Activated T-helper 1 cell treated with anti-CD3 and anti-CD28 coated beads, Interleukin-12 subunit alpha, Interleukin-12 subunit beta, Interleukin-2, Interleukin-4 antibody, amounts not matched to agents 30 ng/mL and 10 ng/mL and 1 ng/mL, durations not matched to agents 14 hours and 24 hours and 36 hours (primary cell): ENCODE results near the gene MSH2. TPM values are rescaled to one million over a fixed set of nuclear protein-coding genes. Genes with fewer than 3 reads are reported as not detected.
"Not testable (repeated sequence)": the region's sequence is repeated elsewhere in the genome, so short reads cannot be mapped to it uniquely, and the experiment has no call there.

Experiments used
- DNase-seq: peaks from one replicate; pipeline ENCODE4 v3.0.0; 2021; ENCODE audit warnings: low spot score
- H3K27ac Mint-ChIP-seq: one replicate; pipeline ENCODE4 v1.8.0; 2021; ENCODE audit warnings: mild to moderate bottlenecking, mixed read lengths
- H3K27me3 Mint-ChIP-seq: one replicate; pipeline ENCODE4 v1.8.0; 2022; ENCODE audit warnings: mild to moderate bottlenecking, moderate library complexity, mixed read lengths; ENCODE audit not compliant: insufficient read depth
- H3K36me3 Mint-ChIP-seq: one replicate; pipeline ENCODE4 v1.8.0; 2021; ENCODE audit warnings: low read depth, mixed read lengths
- H3K4me1 Mint-ChIP-seq: one replicate; pipeline ENCODE4 v1.8.0; 2021; ENCODE audit warnings: low read depth, mixed read lengths
- H3K4me3 Mint-ChIP-seq: one replicate; pipeline ENCODE4 v1.8.0; 2021; ENCODE audit warnings: mild to moderate bottlenecking, moderate library complexity, mixed read lengths
- H3K9me3 Mint-ChIP-seq: one replicate; pipeline ENCODE4 v1.8.0; 2021; ENCODE audit warnings: mixed read lengths
- intact Hi-C: fragments of 100-400 bp; cut with micrococcal nuclease; formaldehyde crosslinking; loops from one replicate; pipeline ENCODE4 v1.15.1; 2024
- total RNA-seq: library from RNA; stranded (reverse); gene quantifications from 2 replicates; pipeline ENCODE4 v1.2.3, GENCODE V29; 2022

MSH2 gene
- total RNA-seq, 1 donor from 2014 or later, result 73.3 TPM

DNA sequence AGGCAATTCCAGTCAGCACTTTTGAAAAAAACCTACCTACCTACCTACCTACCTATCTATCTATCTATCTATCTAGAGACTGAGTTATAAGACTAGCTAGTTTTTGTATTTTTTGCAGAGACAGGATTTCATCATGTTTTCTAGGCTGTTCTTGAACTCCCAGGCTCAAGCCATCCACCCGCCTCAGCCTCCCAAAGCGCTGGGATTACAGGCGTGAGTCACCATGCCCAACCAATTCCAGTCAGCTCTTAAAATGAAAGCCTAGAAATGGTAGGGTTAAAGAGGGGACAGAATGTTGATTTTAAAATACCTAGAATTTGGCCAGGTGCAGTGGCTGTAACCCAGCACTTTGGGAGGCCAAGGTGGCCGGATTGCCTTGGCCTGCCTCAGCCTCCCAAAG is 19.1 kb downstream of the MSH2 start:
- intact Hi-C loops, result no loop called here
- DNase-seq, result no peak
- Mint-ChIP-seq H3K4me1 (no peaks in the 10 kb centered on the region), H3K36me3 (peaks cover 20% of the 10 kb centered on the region), H3K27me3 (no peaks in the 10 kb centered on the region), H3K4me3 (no peak overlapping the region), H3K9me3 (no peaks in the 10 kb centered on the region), H3K27ac (no peak overlapping the region)

DNA sequence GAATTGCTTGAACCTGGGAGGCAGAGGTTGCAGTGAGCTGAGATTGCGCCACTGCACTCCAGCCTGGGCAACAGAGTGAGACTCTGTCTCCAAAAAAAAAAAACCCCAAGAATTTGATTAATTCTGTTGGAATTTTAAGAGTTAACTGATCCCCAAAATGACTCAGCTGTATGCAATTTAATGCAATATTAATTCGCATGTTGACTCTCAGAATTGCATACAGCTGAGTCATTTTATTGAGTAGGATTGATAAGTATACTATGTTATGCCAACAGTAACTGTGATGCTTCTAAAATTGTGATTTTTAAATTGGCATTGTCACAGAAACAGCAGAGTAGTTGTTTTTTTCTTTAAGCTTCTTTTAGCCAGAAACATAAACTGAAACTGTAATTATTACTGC is 19.6 kb downstream of the MSH2 start:
- Mint-ChIP-seq H3K9me3 (no peaks in the 10 kb centered on the region), H3K27me3 (no peaks in the 10 kb centered on the region), H3K4me1 (no peaks in the 10 kb centered on the region), H3K4me3 (no peak overlapping the region), H3K36me3 (peaks cover 19% of the 10 kb centered on the region), H3K27ac (no peak overlapping the region)
- DNase-seq, result no peak
- intact Hi-C loops, result no loop called here

DNA sequence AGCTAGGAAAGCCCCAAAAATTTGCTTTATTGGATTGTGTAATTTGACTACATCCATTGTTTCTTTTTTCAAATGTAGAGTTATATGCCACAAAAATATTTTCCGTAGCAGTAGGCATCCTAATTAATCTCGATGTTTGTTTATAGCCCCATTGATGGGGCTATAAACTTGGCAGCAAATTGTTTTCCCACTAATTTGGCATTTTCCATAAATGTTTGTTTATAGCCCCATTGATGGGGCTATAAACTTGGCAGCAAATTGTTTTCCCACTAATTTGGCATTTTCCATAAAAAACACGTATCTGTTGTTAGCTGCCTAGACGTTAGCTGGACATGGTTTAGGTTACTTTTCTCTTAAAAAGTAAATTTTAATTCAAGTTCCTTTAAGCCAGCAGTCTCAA is 23.8 kb downstream of the MSH2 start:
- intact Hi-C loops, result no loop called here
- Mint-ChIP-seq H3K36me3 (peaks cover 9% of the 10 kb centered on the region), H3K9me3 (no peaks in the 10 kb centered on the region), H3K4me3 (no peak overlapping the region), H3K27me3 (no peaks in the 10 kb centered on the region), H3K27ac (no peak overlapping the region), H3K4me1 (no peaks in the 10 kb centered on the region)
- no peak for DNase-seq

DNA sequence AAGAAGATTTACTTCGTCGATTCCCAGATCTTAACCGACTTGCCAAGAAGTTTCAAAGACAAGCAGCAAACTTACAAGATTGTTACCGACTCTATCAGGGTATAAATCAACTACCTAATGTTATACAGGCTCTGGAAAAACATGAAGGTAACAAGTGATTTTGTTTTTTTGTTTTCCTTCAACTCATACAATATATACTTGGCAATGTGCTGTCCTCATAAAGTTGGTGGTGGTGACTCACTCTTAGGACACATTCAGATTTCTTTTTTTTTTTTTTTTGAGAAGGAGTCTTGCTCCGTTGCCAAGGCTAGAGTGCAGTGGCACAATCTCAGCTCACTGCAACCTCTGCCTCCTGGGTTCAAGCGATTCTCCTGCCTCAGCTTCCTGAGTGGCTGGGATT is 26.8 kb downstream of the MSH2 start:
- DNase-seq, result no peak
- Mint-ChIP-seq H3K27me3 (no peaks in the 10 kb centered on the region), H3K9me3 (no peaks in the 10 kb centered on the region), H3K4me1 (no peaks in the 10 kb centered on the region), H3K36me3 (peaks cover 11% of the 10 kb centered on the region), H3K27ac (no peak overlapping the region), H3K4me3 (no peak overlapping the region)
- intact Hi-C loops, result no loop called here

DNA sequence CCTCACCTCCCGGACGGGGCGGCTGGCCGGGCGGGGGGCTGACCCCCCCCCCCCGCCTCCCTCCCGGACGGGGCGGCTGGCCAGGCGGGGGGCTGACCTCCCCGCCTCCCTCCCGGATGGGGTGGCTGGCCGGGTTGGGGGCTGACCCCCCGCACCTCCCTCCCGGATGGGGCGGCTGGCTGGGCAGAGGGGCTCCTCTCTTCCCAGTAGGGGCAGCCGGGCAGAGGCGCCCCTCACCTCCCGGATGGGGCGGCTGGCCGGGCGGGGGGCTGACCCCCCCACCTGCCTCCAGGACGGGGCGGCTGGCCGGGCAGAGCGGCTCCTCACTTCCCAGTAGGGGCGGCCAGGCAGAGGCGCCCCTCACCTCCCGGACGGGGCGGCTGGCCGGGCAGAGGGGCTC is 30.1 kb downstream of the MSH2 start:
- DNase-seq, H3K27me3 Mint-ChIP-seq, H3K4me1 Mint-ChIP-seq, H3K9me3 Mint-ChIP-seq, H3K27ac Mint-ChIP-seq, H3K4me3 Mint-ChIP-seq, intact Hi-C loops: not testable (repeated sequence)
- H3K36me3 Mint-ChIP-seq, result peaks cover 12% of the 10 kb centered on the region

DNA sequence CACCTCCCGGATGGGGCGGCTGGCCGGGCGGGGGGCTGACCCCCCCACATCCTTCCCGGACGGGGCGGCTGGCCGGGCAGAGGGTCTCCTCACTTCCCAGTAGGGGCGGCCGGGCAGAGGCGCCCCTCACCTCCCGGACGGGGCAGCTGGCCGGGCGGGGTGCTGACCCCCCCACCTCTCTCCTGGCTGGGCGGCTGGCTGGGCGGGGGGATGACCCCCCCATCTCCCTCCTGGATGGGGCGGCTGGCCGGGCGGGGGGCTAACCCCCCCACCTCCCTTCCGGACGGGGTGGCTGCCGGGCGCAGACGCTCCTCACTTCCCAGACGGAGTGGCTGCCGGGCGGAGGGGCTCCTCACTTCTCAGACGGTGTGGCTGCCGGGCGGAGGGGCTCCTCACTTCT is 30.5 kb downstream of the MSH2 start:
- H3K4me3 Mint-ChIP-seq, intact Hi-C loops, H3K4me1 Mint-ChIP-seq, H3K27ac Mint-ChIP-seq, H3K27me3 Mint-ChIP-seq, H3K9me3 Mint-ChIP-seq, DNase-seq: not testable (repeated sequence)
- peaks cover 12% of the 10 kb centered on the region for H3K36me3 Mint-ChIP-seq

DNA sequence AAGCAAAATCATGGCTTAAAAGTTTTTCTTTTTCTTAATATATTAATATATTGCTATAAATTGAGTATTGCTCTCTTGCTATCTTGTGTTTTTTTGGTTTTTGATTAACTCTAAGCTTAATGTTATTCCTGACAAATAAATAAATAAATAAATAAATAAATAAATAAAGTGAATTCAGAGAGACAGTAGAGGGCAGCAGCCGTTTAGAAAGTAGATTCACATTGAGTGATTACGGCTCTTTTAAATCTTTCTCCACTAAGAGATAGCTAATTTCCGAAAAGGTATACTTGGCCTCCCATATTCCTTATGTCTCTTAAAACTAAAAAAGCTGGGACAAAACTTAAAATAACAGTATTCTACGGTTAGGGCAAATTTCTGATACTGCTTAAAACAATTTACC is 34.3 kb downstream of the MSH2 start:
- DNase-seq, result no peak
- peaks cover 8% of the 10 kb centered on the region for H3K36me3 Mint-ChIP-seq
- no peak overlapping the region for H3K27ac Mint-ChIP-seq
- H3K27me3 Mint-ChIP-seq, result no peaks in the 10 kb centered on the region
- no peaks in the 10 kb centered on the region for H3K4me1 Mint-ChIP-seq
- no peaks in the 10 kb centered on the region for H3K9me3 Mint-ChIP-seq
- H3K4me3 Mint-ChIP-seq, result no peak overlapping the region
- intact Hi-C loops, result loop anchor here (5.0 kb wide), 1 partner anchor 330 kb away; no protein-coding TSS in a partner anchor

DNA sequence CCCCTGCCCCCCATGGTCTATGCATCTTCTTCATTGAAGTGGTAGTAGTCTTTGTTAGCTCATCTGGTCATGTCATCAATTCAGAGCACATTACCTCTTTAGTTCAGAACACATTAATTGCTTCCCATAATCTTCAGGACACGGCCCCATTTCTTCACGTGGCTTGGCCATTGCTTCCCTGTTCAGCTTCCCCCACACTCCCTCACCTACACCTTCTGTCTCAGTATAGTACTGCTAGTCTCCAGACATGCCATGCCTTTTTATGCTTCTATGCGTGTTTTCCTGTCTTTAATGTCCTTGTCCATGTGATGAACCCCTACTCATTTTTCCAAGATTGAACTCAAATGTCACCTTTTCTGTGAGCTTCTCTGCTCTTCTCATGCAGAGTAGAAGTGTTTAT is 35.1 kb downstream of the MSH2 start:
- H3K4me3 Mint-ChIP-seq, result no peak overlapping the region
- H3K27ac Mint-ChIP-seq, result no peak overlapping the region
- no peaks in the 10 kb centered on the region for H3K9me3 Mint-ChIP-seq
- peaks cover 6% of the 10 kb centered on the region for H3K36me3 Mint-ChIP-seq
- no peak for DNase-seq
- intact Hi-C loops, result loop anchor here (5.0 kb wide), 1 partner anchor 329 kb away; no protein-coding TSS in a partner anchor
- H3K4me1 Mint-ChIP-seq, result no peaks in the 10 kb centered on the region
- no peaks in the 10 kb centered on the region for H3K27me3 Mint-ChIP-seq

DNA sequence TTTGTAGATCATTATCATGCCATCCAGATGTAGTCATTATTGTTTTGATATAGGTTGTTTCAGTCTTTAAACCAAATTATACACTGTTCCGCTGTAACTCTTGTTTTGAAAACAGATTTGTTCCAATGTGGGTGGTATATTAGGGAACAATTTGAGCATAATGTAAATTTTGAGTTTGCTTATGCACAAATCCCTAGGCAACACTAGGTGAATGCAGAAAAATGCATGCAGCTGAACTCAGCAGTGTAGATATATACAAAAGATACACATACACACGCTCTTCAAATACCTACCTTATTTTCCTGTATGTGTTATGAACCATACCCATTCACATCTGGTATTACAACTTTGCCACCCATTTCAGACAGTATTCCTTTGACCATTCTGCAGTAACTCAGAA is 35.8 kb downstream of the MSH2 start:
- intact Hi-C loops, result loop anchor here (5.0 kb wide), 1 partner anchor 329 kb away; no protein-coding TSS in a partner anchor
- Mint-ChIP-seq H3K4me1 (no peaks in the 10 kb centered on the region), H3K4me3 (no peak overlapping the region), H3K27me3 (no peaks in the 10 kb centered on the region), H3K36me3 (peaks cover 6% of the 10 kb centered on the region), H3K27ac (no peak overlapping the region), H3K9me3 (no peaks in the 10 kb centered on the region)
- DNase-seq, result no peak

DNA sequence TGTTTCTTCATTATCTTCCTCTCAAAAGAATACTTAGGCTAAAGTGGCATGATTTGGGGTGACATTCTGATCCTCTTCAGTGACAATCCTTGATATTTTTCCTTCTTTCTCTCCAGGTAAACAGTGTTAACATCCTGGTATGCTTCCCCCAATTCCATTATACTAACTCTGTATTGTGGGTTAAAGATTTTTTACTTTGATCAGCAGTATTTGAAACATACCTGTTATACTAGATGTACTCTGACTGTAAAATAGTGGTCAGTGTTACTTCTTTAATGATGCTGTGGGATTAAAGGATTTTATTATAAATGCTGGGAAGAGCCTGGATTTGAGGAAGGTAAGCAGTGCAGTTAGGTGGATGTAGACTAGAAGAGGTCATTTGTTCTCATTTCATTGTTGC is 48.8 kb downstream of the MSH2 start:
- H3K4me3 Mint-ChIP-seq, result no peak overlapping the region
- intact Hi-C loops, result no loop called here
- DNase-seq, result no peak
- no peak overlapping the region for H3K27ac Mint-ChIP-seq
- no peaks in the 10 kb centered on the region for H3K9me3 Mint-ChIP-seq
- no peaks in the 10 kb centered on the region for H3K27me3 Mint-ChIP-seq
- H3K36me3 Mint-ChIP-seq, result peaks cover 26% of the 10 kb centered on the region
- H3K4me1 Mint-ChIP-seq, result peaks cover under 1% of the 10 kb centered on the region

DNA sequence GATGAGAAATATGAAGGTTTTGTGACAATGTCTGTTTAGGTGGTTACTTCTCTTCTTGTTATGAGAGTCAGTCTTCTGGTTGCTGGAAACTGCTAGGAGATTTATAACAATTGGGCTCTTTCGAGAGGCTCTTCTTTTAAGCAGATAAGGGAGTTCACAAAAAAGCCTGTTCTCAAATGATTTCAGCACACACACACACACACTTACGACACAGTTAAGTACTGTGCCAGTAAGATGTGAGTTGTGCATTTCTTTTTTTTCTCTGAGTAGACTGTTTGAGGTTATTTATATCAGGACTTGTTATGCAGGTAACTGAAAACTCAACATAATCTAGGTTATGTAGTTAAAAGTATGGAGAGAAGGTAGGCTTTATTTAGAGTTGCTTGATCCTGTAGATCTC is 49.8 kb downstream of the MSH2 start:
- Mint-ChIP-seq H3K27ac (no peak overlapping the region), H3K4me3 (no peak overlapping the region), H3K9me3 (no peaks in the 10 kb centered on the region), H3K27me3 (no peaks in the 10 kb centered on the region), H3K4me1 (peaks cover 8% of the 10 kb centered on the region), H3K36me3 (peaks cover 29% of the 10 kb centered on the region)
- intact Hi-C loops, result no loop called here
- DNase-seq, result no peak

DNA sequence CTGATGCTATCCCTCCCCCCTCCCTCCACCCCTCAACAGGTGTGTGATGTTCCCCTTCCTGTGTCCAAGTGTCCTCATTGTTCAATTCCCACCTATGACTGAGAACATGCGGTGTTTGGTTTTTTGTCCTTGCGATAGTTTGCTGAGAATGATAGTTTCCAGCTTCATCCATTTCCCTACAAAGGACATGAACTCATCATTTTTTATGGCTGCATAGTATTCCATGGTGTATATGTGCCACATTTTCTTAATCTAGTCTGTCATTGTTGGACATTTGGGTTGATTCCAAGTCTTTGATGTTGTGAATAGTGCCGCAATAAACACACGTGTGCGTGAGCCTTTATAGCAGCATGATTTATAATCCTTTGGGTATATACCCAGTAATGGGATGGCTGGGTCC is 51.9 kb downstream of the MSH2 start:
- not testable (repeated sequence) for H3K9me3 Mint-ChIP-seq, H3K4me3 Mint-ChIP-seq, H3K27ac Mint-ChIP-seq, H3K27me3 Mint-ChIP-seq, DNase-seq
- Mint-ChIP-seq H3K36me3 (peaks cover 35% of the 10 kb centered on the region), H3K4me1 (peaks cover 19% of the 10 kb centered on the region)
- intact Hi-C loops, result loop anchor here (5.0 kb wide), 1 partner anchor 312 kb away; no protein-coding TSS in a partner anchor

DNA sequence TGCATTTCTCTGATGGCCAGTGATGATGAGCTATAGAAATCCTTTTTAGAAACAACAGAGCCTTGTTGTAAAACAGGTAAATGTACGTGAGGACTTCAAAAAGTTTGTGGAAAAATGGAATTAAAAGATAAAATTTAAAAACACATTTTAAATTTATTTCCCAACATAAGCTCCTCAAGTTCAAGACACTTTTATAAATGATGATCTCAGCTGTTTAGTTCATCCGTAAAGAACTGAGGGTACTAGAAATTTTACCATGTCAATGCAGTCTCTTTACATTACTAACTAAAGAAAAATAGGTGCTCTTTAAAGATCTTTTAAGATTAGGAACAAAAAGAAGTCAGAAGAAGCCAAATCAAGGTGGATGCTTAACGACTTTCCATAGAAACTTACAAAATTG is 52.5 kb downstream of the MSH2 start:
- peaks cover 38% of the 10 kb centered on the region for H3K36me3 Mint-ChIP-seq
- no peaks in the 10 kb centered on the region for H3K27me3 Mint-ChIP-seq
- H3K4me3 Mint-ChIP-seq, result no peak overlapping the region
- intact Hi-C loops, result loop anchor here (5.0 kb wide), 1 partner anchor 312 kb away; no protein-coding TSS in a partner anchor
- no peak for DNase-seq
- H3K9me3 Mint-ChIP-seq, result no peaks in the 10 kb centered on the region
- H3K4me1 Mint-ChIP-seq, result peaks cover 19% of the 10 kb centered on the region
- no peak overlapping the region for H3K27ac Mint-ChIP-seq

DNA sequence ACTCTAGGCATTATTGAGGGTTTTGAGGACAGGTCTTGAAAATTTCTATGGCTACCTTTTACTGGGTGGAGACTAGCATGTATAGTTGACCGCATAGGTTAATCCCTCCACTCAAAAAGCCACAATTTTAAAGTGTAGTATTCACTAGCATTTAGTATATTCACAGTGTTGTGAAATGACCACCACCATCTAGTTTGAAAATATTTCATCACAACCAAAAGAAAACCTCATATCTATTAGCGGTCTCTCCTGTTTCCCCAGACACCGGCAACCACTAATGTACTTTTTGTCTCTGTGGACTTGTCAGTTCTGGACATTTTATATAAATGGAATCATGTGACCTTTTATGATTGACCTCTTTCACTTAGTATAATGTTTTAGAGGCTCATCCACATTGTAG is 53.9 kb downstream of the MSH2 start:
- Mint-ChIP-seq H3K4me1 (peaks cover 19% of the 10 kb centered on the region), H3K27ac (no peak overlapping the region), H3K9me3 (no peaks in the 10 kb centered on the region), H3K36me3 (peaks cover 29% of the 10 kb centered on the region), H3K4me3 (no peak overlapping the region), H3K27me3 (no peaks in the 10 kb centered on the region)
- DNase-seq, result no peak
- intact Hi-C loops, result loop anchor here (5.0 kb wide), 1 partner anchor 310 kb away; no protein-coding TSS in a partner anchor
